Stimulated activated CD4-positive, alpha-beta T cell treated with anti-CD3 and anti-CD28 coated beads, Interleukin-15, amount 100 ng/mL, for 1 hour (primary cell): ENCODE measurements around the gene ANKRD18B.
A peak's percentile ranks its signal among the peaks of the same experiment; 100 is the strongest.
"Not testable (repeated sequence)": the region's sequence is repeated elsewhere in the genome, so short reads cannot be mapped to it uniquely, and the experiment has no call there.

Experiments used
- DNase-seq, 2 donors: peaks; one replicate each; pipeline ENCODE4 v3.0.0-alpha.2; 2020; ENCODE audit warnings: low read depth in 1 of 2, low spot score in 1 of 2

Gene ANKRD18B

GRCh38 chr9:33523397-33524305, at the start of gene ANKRD18B:
Gene ANKRD18B, plus strand, starts transcription at chr9:33524251. Its CDS starts 239 bp downstream, at chr9:33524490.
- DNase-seq = peak; percentile 8 to 15

- no peak for DNase-seq
Observed at GRCh38 chr9:33475357-33475756, 48.7 kb upstream of the ANKRD18B start.

GRCh38 chr9:33476503-33476902, 47.5 kb upstream of the ANKRD18B start:
- no peak for DNase-seq

- no peak for DNase-seq
Observed at GRCh38 chr9:33480106-33480505, 43.9 kb upstream of the ANKRD18B start.

- DNase-seq = no peak
Observed at GRCh38 chr9:33480976-33481375, 43.1 kb upstream of the ANKRD18B start.

GRCh38 chr9:33485312-33485711, 38.7 kb upstream of the ANKRD18B start:
- DNase-seq = not testable (repeated sequence)

- DNase-seq = no peak
Observed at GRCh38 chr9:33489066-33489465, 35.0 kb upstream of the ANKRD18B start.

GRCh38 chr9:33493819-33494218, 30.2 kb upstream of the ANKRD18B start:
- DNase-seq = not testable (repeated sequence)

- DNase-seq = no peak
Observed at GRCh38 chr9:33498387-33498786, 25.7 kb upstream of the ANKRD18B start.

- DNase-seq = no peak
Observed at GRCh38 chr9:33506626-33507370, 17.3 kb upstream of the ANKRD18B start.

GRCh38 chr9:33510262-33511183, 13.5 kb upstream of the ANKRD18B start:
- peak in 1 of 2 donors; percentile 14 for DNase-seq

- not testable (repeated sequence) for DNase-seq
Observed at GRCh38 chr9:33511184-33511517, 12.9 kb upstream of the ANKRD18B start.

GRCh38 chr9:33512535-33512934, 11.5 kb upstream of the ANKRD18B start:
- not testable (repeated sequence) for DNase-seq

GRCh38 chr9:33515342-33515995, 8.6 kb upstream of the ANKRD18B start:
- DNase-seq = not testable (repeated sequence)

- DNase-seq = not testable (repeated sequence)
Observed at GRCh38 chr9:33516397-33516796, 7.7 kb upstream of the ANKRD18B start.

- no peak for DNase-seq
Observed at GRCh38 chr9:33517373-33517772, 6.7 kb upstream of the ANKRD18B start.

- DNase-seq = not testable (repeated sequence)
Observed at GRCh38 chr9:33517934-33518577, 6.0 kb upstream of the ANKRD18B start.

GRCh38 chr9:33521861-33522260, 2.2 kb upstream of the ANKRD18B start:
- DNase-seq = not testable (repeated sequence)

GRCh38 chr9:33524306-33524947, 376 bp downstream of the ANKRD18B start:
- DNase-seq = no peak
